GM21528 (cell line): ENCODE measurements around the gene SST.
"Not testable (repeated sequence)": the region's sequence is repeated elsewhere in the genome, so short reads cannot be mapped to it uniquely, and the experiment has no call there.

ENCODE experiments used
- ATAC-seq: cut with Tn5 transposase; IDR thresholded peaks from one replicate; pipeline ENCODE4 v1.9.1; 2021; ENCODE audit warnings: mild to moderate bottlenecking, moderate library complexity; ENCODE audit not compliant: unreplicated experiment, low FRiP score

SST gene

DNA sequence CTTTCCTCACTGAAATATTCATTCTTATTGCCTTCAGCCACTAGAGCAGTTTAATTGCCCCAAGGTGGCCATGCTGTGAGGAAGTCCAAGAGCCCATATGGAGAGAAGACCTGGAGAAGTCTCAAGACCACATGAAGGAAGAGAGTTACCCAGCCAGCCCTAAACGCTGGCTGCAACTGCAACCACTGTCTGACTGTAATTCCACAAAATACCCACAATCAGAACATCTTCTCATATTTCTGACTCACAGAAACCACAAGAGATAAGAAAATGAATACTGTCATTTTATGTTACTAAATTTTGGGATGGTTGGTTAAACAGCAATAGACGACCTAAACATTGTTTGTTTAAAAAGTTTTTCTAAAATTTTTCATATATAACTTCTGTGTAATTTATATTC is 14.7 kb upstream of the SST start:
- no peak for ATAC-seq

GRCh38 chr3:187684444-187684843 is 14.2 kb upstream of the SST start:
- ATAC-seq: no peak

DNA sequence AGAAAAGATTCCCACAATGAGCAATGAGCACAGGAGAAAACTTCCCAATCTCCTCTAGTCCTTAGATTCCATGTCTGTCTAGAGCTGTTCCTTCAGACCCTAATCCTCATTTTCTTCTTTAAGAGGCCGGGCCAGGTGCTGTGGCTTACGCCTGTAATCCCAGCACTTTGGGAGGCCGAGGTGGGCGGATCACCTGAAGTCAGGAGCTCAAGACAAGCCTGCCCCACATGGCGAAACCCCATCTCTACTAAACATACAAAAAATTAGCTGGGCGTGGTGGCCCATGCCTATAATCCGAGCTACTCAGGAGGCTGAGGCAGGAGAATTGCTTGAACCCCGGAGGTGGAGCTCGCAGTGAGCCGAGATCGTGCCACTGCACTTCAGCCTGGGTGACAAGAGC is 11.6 kb upstream of the SST start:
- ATAC-seq: not testable (repeated sequence)

DNA sequence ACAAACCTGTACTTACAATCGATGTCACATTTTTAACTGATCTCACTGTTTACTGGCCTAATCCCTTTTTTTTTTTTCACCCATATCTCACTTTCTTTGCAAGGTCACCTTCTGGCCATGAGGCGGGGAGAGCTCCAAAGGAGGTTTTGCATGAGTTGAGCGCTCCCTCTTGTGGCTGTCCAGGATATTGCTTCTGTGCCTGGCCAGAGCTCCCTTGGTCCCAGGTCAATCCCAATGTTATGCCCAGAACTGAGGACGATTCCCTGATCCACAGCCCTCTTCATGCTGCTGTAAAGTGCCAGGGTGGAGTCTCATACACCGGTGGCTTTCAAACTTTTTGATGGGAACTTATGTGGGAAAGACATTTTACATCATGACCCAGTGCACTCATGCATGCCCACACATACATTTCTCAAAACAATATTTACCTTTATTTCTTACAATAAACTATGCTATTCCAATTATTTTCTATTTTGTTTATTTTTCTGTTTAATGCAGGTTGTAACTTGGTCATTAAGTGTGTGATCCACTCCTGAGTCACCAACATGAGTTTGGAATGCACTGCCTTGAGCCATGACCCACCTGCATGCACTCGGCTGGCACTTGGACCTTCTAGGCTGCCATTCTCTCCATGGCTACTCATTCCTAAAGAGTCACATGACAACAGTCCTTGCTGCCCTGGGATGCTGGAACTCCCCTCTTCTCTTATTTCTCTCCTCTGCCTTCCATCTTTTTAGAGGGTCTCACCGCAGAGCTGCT is 9.6 kb upstream of the SST start:
- no peak for ATAC-seq

DNA sequence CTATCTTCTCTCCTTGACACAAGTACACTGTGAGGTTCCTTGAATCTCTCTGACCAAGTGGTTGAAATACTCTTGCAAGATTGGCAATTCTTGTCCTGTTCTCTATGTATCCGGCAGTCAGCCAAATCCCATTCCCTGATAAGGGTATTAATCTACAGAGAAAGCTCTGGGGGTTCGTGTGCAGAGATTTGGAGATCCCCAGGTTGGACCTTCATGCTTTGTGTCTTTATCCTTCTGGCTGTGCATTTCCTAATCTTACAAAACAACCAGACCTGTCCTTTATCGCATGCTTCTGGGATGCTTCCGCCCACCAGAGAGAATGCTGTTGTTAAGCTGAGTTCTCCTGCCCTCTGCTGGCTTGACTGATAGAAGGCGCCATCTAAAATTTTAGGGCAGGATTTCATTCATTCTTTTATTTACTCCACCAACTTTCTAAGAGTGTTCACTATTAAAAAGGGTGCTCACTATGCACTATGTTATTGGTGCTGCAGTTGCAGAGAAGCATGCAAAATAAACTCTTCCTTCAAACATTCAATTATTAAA is 8.6 kb upstream of the SST start:
- ATAC-seq: no peak

DNA sequence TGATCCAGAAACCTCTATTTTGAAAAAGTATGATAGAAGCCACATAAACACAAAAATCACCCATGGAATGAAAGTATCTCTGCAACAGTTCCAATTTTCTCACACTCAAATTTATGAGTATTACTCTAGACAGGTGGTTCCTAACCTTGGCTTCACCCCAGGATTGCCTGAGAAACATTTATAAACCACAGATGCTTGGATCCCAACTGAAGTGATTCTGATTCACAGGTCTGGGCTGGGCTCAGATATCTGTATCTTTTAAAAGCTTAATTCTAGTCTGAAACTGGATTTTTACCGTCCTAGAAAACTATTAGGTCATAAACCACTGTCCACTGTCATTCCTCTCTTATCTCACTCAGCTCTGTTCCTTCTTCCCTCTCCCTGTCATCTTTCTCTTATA is 7.4 kb upstream of the SST start:
- no peak for ATAC-seq

GRCh38 chr3:187673012-187673411 is 2.8 kb upstream of the SST start:
- no peak for ATAC-seq

DNA sequence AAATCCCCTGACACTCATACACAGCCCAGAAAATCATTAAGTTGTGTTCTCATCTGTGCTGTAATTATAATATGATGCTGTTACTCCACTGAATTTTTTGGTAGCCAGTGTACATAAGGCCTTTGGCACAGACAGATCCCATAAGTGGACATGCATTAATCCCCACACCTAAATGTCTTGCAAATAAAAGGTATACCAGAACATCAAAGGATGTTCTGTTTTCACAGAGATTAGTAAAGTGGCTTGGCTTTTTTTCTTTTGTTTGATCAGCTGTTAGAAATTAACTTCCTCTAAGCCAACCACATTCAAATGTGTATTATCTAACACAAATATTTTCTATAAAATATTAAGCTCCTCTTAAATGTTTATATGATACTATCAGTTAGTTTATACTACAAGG is 2.7 kb downstream of the SST start:
- no peak for ATAC-seq

GRCh38 chr3:187665764-187666402 is 4.3 kb downstream of the SST start:
- ATAC-seq: no peak

- ATAC-seq: no peak
These were observed 5.2 kb downstream of the SST start for GRCh38 chr3:187665010-187665409.

- ATAC-seq: no peak
These were observed 7.3 kb downstream of the SST start for GRCh38 chr3:187662848-187663409.

- ATAC-seq: no peak
These were observed 8.9 kb downstream of the SST start for GRCh38 chr3:187661267-187661666.

DNA sequence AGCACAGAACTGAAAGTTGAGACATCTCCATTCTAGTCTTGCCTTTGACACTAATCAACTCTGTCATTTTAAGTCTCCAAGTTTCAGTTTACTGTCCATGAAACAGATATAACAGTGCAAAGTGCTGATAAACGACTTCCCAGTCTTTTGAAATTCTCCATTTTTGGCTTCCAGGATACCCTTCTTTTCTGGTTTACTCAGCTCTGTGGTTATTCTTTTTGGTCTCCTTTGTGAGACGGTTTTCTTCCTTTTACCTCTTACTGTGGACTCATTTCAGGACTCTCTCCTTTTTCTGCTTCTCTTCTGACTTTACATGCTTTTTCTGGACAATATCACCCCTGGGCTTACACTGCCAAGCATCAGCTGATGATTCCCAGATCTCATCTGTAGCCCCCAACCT is 18.9 kb downstream of the SST start:
- no peak for ATAC-seq

DNA sequence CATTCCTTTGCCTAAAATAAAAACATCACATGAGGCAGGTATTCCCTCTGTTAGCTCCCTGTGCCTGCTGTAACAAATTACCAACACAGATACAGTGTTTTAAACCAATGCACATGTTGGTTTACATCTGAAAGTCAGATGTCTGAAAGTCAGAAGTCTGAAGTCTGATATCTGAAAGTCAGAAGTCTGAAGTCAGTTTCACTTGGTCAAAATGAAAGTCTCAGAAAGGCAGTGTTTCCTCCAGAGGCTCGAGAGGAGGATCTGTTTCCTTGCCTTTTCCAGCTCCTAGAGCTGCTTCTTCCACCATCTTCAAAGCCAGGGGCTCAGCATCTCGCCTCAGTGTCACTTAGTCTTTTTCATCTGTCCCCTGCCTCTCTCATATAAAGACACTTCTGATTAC is 22.0 kb downstream of the SST start:
- ATAC-seq: peak; percentile 98

DNA sequence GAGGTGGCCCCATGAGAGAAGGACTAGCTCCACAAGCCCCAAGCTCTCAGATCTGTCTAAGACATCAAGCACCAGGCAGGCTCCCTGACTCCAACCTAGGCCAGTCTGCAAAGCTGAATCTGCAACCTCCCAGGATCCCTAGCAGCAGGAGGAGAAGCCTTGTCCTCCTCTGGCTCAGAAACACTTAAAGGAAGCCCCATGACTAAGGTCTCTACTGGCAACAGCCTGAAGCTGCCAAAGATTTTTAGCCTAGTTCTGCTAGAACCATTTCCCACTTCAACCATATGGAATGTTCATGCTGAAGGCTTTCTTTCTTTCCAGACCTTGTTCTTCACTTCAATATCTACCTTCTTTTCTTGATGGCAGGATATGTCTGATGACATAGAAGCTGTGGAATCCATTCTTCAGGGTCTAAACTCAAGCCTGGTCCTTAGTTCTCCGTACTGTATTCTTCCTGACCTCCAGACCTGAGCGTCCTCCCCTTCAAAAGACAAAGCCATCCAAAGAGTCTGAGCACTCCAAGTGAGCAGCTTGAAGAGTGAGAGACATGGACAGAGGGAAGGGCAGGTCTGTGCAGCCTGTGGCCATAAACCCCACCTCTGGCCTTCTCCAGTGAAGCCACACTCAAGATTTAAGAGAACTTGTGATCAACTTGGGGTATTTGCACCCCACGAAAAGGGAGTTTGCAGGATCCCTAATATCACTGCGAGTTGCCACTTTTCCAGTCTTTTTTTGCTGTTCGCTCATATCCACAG is 23.1 kb downstream of the SST start:
- no peak for ATAC-seq

GRCh38 chr3:187645379-187645778 is 24.8 kb downstream of the SST start:
- ATAC-seq: not testable (repeated sequence)

- ATAC-seq: no peak
These were observed 27.3 kb downstream of the SST start for GRCh38 chr3:187642861-187643260.

- no peak for ATAC-seq
These were observed 28.7 kb downstream of the SST start for GRCh38 chr3:187641320-187642016.

GRCh38 chr3:187640569-187641059 is 29.6 kb downstream of the SST start:
- no peak for ATAC-seq

- ATAC-seq: no peak
These were observed 30.1 kb downstream of the SST start for GRCh38 chr3:187639927-187640568.
